Right atrium auricular region (tissue), 2 donors: ENCODE data around the gene SUN5. TPM values are rescaled to one million over a fixed set of nuclear protein-coding genes. Genes with fewer than 3 reads are reported as not detected.

Experiments used
- DNase-seq: peaks from one replicate; pipeline ENCODE4 v3.0.0-alpha.2; 2019; ENCODE audit warnings: low spot score
- H3K27ac ChIP-seq, 2 donors: fragments of 200-600 bp; sonication (generic); 1 replicate in 1 of 2; 2 replicates in 1 of 2; pipeline ENCODE4 v1.5.1; 2016 to 2019
- H3K27me3 ChIP-seq, 2 donors: fragments of 200-600 bp; sonication (generic); one replicate each; pipeline versions ENCODE4 v1.5.1 to v1.6.0; 2017 to 2019
- H3K36me3 ChIP-seq: fragments of 200-600 bp; sonication (generic); one replicate; pipeline ENCODE4 v1.5.1; 2016
- H3K4me1 ChIP-seq, 2 donors: fragments of 200-600 bp; sonication (generic); one replicate each; pipeline versions ENCODE4 v1.5.1 to v1.6.0; 2017 to 2019
- H3K4me3 ChIP-seq, 2 donors: fragments of 200-600 bp; sonication (generic); 1 replicate in 1 of 2; 2 replicates in 1 of 2; pipeline ENCODE4 v1.5.1; 2017 to 2019; ENCODE audit warnings: mild to moderate bottlenecking in 1 of 2, moderate library complexity in 1 of 2
- H3K9me3 ChIP-seq, 2 donors: fragments of 200-600 bp; sonication (generic); one replicate each; pipeline ENCODE4 v1.5.1; 2019
- total RNA-seq, 2 donors: library from RNA; depleted of rRNA; stranded (reverse); fragments of >200 nt; gene quantifications; one replicate each; pipeline ENCODE4 v1.1.0, GENCODE V29; 2016
- TF ChIP-seq, protein P1 (sequence below), 2 donors: fragments of 200-600 bp; sonication (generic); IDR thresholded peaks; one replicate each; pipeline ENCODE4 v1.5.1; 2019; ENCODE audit warnings: antibody characterized with exemption in 2 of 2

Gene SUN5
- total RNA-seq, 2 donors from 2014 or later: not detected

- no peaks in the 10 kb centered on the region for H3K4me1 ChIP-seq
- DNase-seq: no peak
- H3K4me3 ChIP-seq: no peak overlapping the region
- H3K9me3 ChIP-seq: peaks cover 0 to 11% of the 10 kb centered on the region in 2 donors
- no peak overlapping the region for H3K27ac ChIP-seq
- H3K36me3 ChIP-seq: no peaks in the 10 kb centered on the region
- TF ChIP-seq, protein P1, sequence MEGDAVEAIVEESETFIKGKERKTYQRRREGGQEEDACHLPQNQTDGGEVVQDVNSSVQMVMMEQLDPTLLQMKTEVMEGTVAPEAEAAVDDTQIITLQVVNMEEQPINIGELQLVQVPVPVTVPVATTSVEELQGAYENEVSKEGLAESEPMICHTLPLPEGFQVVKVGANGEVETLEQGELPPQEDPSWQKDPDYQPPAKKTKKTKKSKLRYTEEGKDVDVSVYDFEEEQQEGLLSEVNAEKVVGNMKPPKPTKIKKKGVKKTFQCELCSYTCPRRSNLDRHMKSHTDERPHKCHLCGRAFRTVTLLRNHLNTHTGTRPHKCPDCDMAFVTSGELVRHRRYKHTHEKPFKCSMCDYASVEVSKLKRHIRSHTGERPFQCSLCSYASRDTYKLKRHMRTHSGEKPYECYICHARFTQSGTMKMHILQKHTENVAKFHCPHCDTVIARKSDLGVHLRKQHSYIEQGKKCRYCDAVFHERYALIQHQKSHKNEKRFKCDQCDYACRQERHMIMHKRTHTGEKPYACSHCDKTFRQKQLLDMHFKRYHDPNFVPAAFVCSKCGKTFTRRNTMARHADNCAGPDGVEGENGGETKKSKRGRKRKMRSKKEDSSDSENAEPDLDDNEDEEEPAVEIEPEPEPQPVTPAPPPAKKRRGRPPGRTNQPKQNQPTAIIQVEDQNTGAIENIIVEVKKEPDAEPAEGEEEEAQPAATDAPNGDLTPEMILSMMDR (IDR thresholded peaks at IDR 0.05): no peak
- H3K27me3 ChIP-seq: no peaks in the 10 kb centered on the region
Observed at GRCh38 chr20:32993496-32994050, 10.7 kb downstream of the SUN5 start.

DNA sequence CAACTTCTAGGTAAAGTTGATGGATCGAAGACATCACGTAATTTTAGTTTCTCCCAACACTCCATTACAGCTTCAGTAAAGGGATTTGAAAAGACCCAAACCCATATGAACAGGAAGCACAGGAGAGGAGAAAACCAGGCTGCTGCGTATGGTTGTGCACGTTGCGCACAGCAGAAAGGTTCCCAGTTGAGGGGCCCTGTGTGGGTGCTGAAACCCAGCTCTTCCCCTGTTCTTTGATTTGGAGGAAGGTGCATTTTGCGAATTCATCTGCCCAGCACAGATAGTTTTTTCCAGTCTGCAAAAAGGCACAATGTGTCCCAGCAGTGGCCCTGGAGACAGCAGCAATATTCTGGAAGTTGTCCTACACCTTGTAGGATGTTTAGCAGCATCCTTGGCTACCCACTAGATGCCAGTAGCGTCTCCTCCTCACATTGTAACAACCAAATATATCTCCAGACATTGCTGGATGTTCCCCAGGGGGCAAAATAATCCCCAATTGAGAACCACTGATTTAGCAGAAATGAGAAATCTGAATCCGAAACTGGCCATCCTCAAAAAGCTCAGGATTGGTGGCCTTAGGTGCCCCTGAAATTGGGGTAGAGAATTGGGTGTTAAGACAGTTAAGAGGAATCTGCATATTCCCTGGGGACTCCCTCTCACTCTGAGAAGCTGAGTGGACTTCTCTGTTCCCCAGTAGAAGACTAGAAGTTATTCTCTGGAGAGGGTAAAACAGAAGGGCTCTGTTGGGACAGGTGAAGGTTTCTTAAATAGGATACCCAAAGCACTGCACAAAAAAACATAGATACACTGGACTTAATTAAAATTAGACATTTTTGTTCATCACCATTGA is 12.2 kb downstream of the SUN5 start:
- TF ChIP-seq, protein P1 (IDR thresholded peaks at IDR 0.05): no peak
- Histone ChIP-seq H3K4me1 (no peaks in the 10 kb centered on the region), H3K27me3 (no peaks in the 10 kb centered on the region), H3K36me3 (no peaks in the 10 kb centered on the region), H3K9me3 (peaks cover 0 to 11% of the 10 kb centered on the region in 2 donors), H3K27ac (no peak overlapping the region), H3K4me3 (no peak overlapping the region)
- no peak for DNase-seq

DNA sequence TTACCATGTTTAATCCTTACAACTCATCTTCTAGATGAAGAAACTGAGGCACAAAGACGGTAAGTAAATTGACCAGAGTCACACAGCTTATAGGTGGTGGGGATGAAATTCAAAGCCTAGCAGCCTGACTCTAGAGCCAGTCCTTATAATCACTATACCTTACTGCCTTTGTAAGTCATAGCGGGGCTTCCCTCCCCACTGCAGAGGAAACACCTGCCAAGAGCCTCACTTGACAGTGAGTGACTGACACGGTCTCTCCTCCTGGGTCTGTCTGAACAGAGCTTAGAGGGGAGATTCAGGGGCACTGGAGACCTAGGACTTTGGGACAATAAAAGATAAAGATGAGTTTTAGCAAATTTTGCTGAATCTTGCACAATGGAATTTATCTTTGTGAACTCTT is 12.8 kb downstream of the SUN5 start:
- TF ChIP-seq, protein P1 (IDR thresholded peaks at IDR 0.05): no peak
- Histone ChIP-seq H3K9me3 (peaks cover 0 to 11% of the 10 kb centered on the region in 2 donors), H3K36me3 (no peaks in the 10 kb centered on the region), H3K27me3 (no peaks in the 10 kb centered on the region), H3K27ac (no peak overlapping the region), H3K4me3 (no peak overlapping the region), H3K4me1 (no peaks in the 10 kb centered on the region)
- DNase-seq: no peak

- Histone ChIP-seq H3K9me3 (peaks cover 0 to 7% of the 10 kb centered on the region in 2 donors), H3K27me3 (no peaks in the 10 kb centered on the region), H3K27ac (no peak overlapping the region), H3K36me3 (no peaks in the 10 kb centered on the region), H3K4me3 (no peak overlapping the region), H3K4me1 (no peaks in the 10 kb centered on the region)
- TF ChIP-seq, protein P1 (IDR thresholded peaks at IDR 0.05): no peak
- DNase-seq: no peak
Observed at GRCh38 chr20:32990426-32990825, 13.8 kb downstream of the SUN5 start.

DNA sequence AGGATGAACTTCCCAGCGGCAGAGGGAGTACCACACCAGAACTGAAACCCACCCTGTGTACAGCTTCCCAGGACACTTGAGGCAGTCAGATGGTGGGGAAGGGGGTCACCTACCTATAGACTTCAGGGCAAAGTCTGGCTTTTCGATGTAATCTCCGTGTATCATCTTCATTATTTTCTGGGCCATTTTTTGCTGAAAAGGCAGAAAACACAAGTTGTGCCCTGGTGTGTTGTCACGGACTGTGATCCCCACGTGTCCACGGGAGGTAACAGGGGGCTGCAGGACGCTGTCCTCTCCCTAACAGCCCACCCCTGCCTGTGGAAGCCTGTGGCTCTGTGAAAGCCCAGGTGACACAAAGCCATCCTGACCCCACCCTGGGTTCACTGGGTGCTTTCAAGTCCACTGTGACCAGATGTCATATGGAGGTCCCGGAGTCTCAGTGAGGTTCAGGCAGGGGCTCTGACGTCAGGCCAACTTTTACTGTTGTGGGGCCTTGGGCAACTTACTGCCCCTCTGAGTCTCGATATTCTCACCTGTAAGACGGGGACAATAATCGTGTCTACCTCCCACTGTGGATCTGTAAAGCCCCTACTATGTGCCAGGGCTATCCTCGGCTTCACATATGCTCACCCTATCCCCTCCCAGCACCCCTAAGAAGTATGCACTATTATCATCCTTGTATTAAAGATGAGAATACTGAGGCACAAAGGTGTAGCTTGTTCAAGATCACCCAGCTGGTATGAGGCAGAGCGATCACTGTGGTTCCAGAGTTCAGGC is 14.5 kb downstream of the SUN5 start:
- Histone ChIP-seq H3K27me3 (no peaks in the 10 kb centered on the region), H3K27ac (no peak overlapping the region), H3K9me3 (peaks cover 0 to under 1% of the 10 kb centered on the region in 2 donors), H3K36me3 (no peaks in the 10 kb centered on the region), H3K4me3 (no peak overlapping the region), H3K4me1 (no peaks in the 10 kb centered on the region)
- TF ChIP-seq, protein P1 (IDR thresholded peaks at IDR 0.05): no peak
- DNase-seq: no peak
